Endothelial cell of umbilical vein (primary cell): ENCODE data around the gene SLC4A2. TPM values are rescaled to one million over a fixed set of nuclear protein-coding genes. Genes with fewer than 3 reads are reported as not detected.

ENCODE experiments used
- BruUV-seq: library from RNA; stranded (reverse); fragments of 400-500 nt; replicated peaks from 2 replicates; lab custom pipeline; 2021; lab: Mats Ljungman, UMichigan
- CTCF ChIA-PET: fragments of 300-600, 350-600 bp; sonication (Branson Sonifier 250); formaldehyde crosslinking; loops from one replicate; lab custom pipeline; 2021; ENCODE audit warnings: antibody characterized with exemption, inconsistent platforms; lab: Charles Lee
- POLR2A ChIA-PET: fragments of 300-600, 350-600 bp; sonication (Branson Sonifier 250); formaldehyde crosslinking; loops from one replicate; lab custom pipeline; 2021; ENCODE audit warnings: antibody characterized with exemption, inconsistent platforms; lab: Charles Lee
- DNase-seq: peaks from one replicate; pipeline ENCODE4 v3.0.0-alpha.2; 2011; ENCODE audit warnings: low read depth, low spot score
- FAIRE-seq: peaks from 2 replicates; lab custom pipeline; 2011; peaks lifted over from hg19 to GRCh38; lab: Jason Lieb, UNC
- H2AFZ ChIP-seq: 2 replicates; pipeline ENCODE4 v1.6.0; 2012; ENCODE audit warnings: low read depth, low read length, control low read depth, inconsistent platforms
- H3K27ac ChIP-seq: 2 replicates; pipeline ENCODE4 v1.5.1; 2011; ENCODE audit warnings: low read depth, mild to moderate bottlenecking, control low read depth, low read length, moderate library complexity; ENCODE audit not compliant: insufficient read depth
- H3K27me3 ChIP-seq, 2 experiments: 2 replicates each; pipeline versions ENCODE4 v1.6.0 to v1.6.1; 2011; ENCODE audit warnings: low read length in 2 of 2, mixed read lengths in 1 of 2; ENCODE audit not compliant: control insufficient read depth in 2 of 2, insufficient read depth in 2 of 2
- H3K36me3 ChIP-seq, 2 experiments: 2 replicates in 1 of 2; 3 replicates in 1 of 2; pipeline ENCODE4 v1.5.1; 2011; ENCODE audit warnings: low read length in 2 of 2, mild to moderate bottlenecking in 1 of 2, moderate library complexity in 1 of 2; ENCODE audit not compliant: control insufficient read depth in 2 of 2, insufficient read depth in 2 of 2; ENCODE audit errors: extremely low read depth in 1 of 2
- H3K4me1 ChIP-seq: 3 replicates; pipeline ENCODE4 v1.5.1; 2011; ENCODE audit warnings: mild to moderate bottlenecking, low read length; ENCODE audit not compliant: control insufficient read depth, insufficient read depth; ENCODE audit errors: extremely low read depth
- H3K4me2 ChIP-seq: 2 replicates; pipeline ENCODE4 v1.6.1; 2011; ENCODE audit warnings: low read length, control low read depth, mixed read lengths; ENCODE audit not compliant: insufficient read depth
- H3K4me3 ChIP-seq, 3 experiments: fragments of 200-600 bp in 1 of 3; sonication (generic), shearing (Covaris generic) in 1 of 3; replicated peaks in 1 of 3; 2 replicates each; pipeline ENCODE4 v1.5.1; 2011 to 2016; ENCODE audit warnings: control low read depth in 3 of 3, low read length in 3 of 3, mild to moderate bottlenecking in 2 of 3, inconsistent platforms in 1 of 3, low read depth in 1 of 3, moderate library complexity in 1 of 3; ENCODE audit not compliant: insufficient read depth in 1 of 3
- H3K79me2 ChIP-seq: 2 replicates; pipeline ENCODE4 v1.6.0; 2012; ENCODE audit warnings: low read length, inconsistent platforms; ENCODE audit not compliant: control insufficient read depth, insufficient read depth
- H3K9ac ChIP-seq: replicated peaks from 2 replicates; pipeline ENCODE3; 2011; ENCODE audit warnings: low read length, control low read depth; ENCODE audit not compliant: insufficient read depth; ENCODE audit errors: extremely low read depth
- H3K9me1 ChIP-seq: replicated peaks from 3 replicates; pipeline ENCODE4 v1.6.0; 2011; ENCODE audit warnings: mild to moderate bottlenecking, low read length; ENCODE audit not compliant: control insufficient read depth, insufficient read depth; ENCODE audit errors: extremely low read depth
- H3K9me3 ChIP-seq: replicated peaks from 2 replicates; pipeline ENCODE4 v1.5.1; 2012; ENCODE audit warnings: low read length, inconsistent platforms; ENCODE audit not compliant: control insufficient read depth, insufficient read depth
- H4K20me1 ChIP-seq: replicated peaks from 2 replicates; pipeline ENCODE3; 2011; ENCODE audit warnings: mild to moderate bottlenecking, low read length; ENCODE audit not compliant: control insufficient read depth, insufficient read depth; ENCODE audit errors: extremely low read depth
- EZH2 ChIP-seq: IDR thresholded peaks from 2 replicates; pipeline ENCODE4 v1.6.1; 2012; ENCODE audit warnings: borderline replicate concordance, low read depth, mild to moderate bottlenecking, moderate library complexity, low read length, inconsistent platforms; ENCODE audit not compliant: severe bottlenecking
- FOS ChIP-seq: IDR thresholded peaks from 2 replicates; pipeline ENCODE4 v1.6.1; 2011; ENCODE audit warnings: mild to moderate bottlenecking, low read length, moderate library complexity, borderline replicate concordance; ENCODE audit not compliant: insufficient read depth
- GATA2 ChIP-seq: IDR thresholded peaks from 2 replicates; pipeline ENCODE4 v1.7.0; 2011; ENCODE audit warnings: low read depth, mild to moderate bottlenecking, moderate library complexity, mixed read lengths, low read length; ENCODE audit not compliant: insufficient read length, insufficient read depth
- JUN ChIP-seq: IDR thresholded peaks from 2 replicates; pipeline ENCODE4 v1.6.1; 2011; ENCODE audit warnings: borderline replicate concordance, low read depth; ENCODE audit not compliant: insufficient read length, insufficient read depth
- MYC ChIP-seq: IDR thresholded peaks from one replicate; pipeline ENCODE4 v1.6.1; 2011; ENCODE audit warnings: mild to moderate bottlenecking, low read depth, low read length
- POLR2A ChIP-seq: IDR thresholded peaks from 2 replicates; pipeline ENCODE4 v1.6.1; 2012; ENCODE audit warnings: low read depth, mild to moderate bottlenecking, control low read depth, low read length
- POLR2AphosphoS5 ChIP-seq: IDR thresholded peaks from 2 replicates; pipeline ENCODE4 v1.6.1; 2012; ENCODE audit warnings: low read depth, mild to moderate bottlenecking, control low read depth, low read length, moderate library complexity; ENCODE audit not compliant: insufficient read depth
- dilution Hi-C: fragments of 300-500 bp; cut with MboI; formaldehyde crosslinking; loops from one replicate; pipeline ENCODE4 v1.15.0; 2019; ENCODE audit warnings: low sequenced_read_pairs; ENCODE audit not compliant: extremely low pct_ligation_motif_present
- intact Hi-C: fragments of 100-400 bp; cut with micrococcal nuclease; formaldehyde crosslinking; loops from one replicate; pipeline ENCODE4 v1.10.0; 2022
- polyA plus RNA-seq, 4 experiments: library from polyadenylated mRNA; depleted of rRNA in 3 of 4; stranded (reverse) in 3 of 4; unstranded in 1 of 4; fragments of >200 nt; gene quantifications; 2 replicates each; pipeline versions ENCODE4 v1.2.1 to v1.2.3, GENCODE V29; 2011 to 2012; ENCODE audit warnings: missing spikeins in 1 of 4
- total RNA-seq: library from RNA; stranded (reverse); gene quantifications from 2 replicates; pipeline ENCODE4 v1.2.3, GENCODE V29; 2021
- TF ChIP-seq, protein P1 (sequence below): IDR thresholded peaks from 2 replicates; pipeline ENCODE4 v1.6.1; 2011; ENCODE audit not compliant: insufficient read depth, insufficient read length
- TF ChIP-seq, protein P2 (sequence below), 2 donors: IDR thresholded peaks; 1 replicate in 1 of 2; 2 replicates in 1 of 2; pipeline ENCODE4 v1.5.1; 2011; ENCODE audit warnings: low read length in 2 of 2, mild to moderate bottlenecking in 2 of 2, moderate library complexity in 2 of 2, control low read depth in 1 of 2, inconsistent platforms in 1 of 2, low read depth in 1 of 2; ENCODE audit not compliant: insufficient read depth in 1 of 2; ENCODE audit errors: extremely low read depth in 1 of 2

The SLC4A2 gene
- total and polyA plus RNA-seq, 2 donors (not counting 3 experiments of a cell fraction or from before 2014, with no cell fraction given), result 108 to 172 TPM

DNA sequence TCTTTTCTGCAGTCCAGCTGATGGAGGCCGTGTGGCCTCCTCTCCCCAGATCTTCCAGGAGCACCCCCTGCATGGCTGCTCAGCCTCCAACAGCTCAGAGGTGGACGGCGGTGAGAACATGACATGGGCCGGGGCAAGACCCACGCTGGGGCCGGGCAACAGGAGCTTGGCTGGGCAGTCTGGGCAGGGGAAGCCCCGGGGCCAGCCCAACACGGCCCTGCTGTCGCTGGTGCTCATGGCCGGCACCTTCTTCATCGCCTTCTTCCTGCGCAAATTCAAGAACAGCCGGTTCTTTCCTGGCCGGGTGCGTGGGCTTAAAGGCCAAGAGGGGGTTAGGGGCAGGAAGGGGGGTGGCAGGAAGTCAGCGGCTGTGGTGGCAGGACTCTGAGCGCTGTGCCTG is 14.6 kb downstream of the SLC4A2 start:
- TF ChIP-seq, protein P1, sequence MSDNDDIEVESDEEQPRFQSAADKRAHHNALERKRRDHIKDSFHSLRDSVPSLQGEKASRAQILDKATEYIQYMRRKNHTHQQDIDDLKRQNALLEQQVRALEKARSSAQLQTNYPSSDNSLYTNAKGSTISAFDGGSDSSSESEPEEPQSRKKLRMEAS, result no peak
- no peak for TF ChIP-seq EZH2
- no peak for TF ChIP-seq JUN
- TF ChIP-seq POLR2A, result no peak
- no peak for TF ChIP-seq MYC
- TF ChIP-seq, protein P2, sequence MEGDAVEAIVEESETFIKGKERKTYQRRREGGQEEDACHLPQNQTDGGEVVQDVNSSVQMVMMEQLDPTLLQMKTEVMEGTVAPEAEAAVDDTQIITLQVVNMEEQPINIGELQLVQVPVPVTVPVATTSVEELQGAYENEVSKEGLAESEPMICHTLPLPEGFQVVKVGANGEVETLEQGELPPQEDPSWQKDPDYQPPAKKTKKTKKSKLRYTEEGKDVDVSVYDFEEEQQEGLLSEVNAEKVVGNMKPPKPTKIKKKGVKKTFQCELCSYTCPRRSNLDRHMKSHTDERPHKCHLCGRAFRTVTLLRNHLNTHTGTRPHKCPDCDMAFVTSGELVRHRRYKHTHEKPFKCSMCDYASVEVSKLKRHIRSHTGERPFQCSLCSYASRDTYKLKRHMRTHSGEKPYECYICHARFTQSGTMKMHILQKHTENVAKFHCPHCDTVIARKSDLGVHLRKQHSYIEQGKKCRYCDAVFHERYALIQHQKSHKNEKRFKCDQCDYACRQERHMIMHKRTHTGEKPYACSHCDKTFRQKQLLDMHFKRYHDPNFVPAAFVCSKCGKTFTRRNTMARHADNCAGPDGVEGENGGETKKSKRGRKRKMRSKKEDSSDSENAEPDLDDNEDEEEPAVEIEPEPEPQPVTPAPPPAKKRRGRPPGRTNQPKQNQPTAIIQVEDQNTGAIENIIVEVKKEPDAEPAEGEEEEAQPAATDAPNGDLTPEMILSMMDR (IDR thresholded peaks at IDR 0.05; ENCODE audit: extremely low read depth in 1 of 2, insufficient read depth in 1 of 2, low read depth in 1 of 2, low read length in 2 of 2), result no peak
- TF ChIP-seq POLR2AphosphoS5, result no peak
- no peak for TF ChIP-seq GATA2
- no peak for TF ChIP-seq FOS
- H3K9me3 ChIP-seq, result no peaks in the 10 kb centered on the region
- intact Hi-C loops, result no loop called here
- no peak overlapping the region for H3K4me3 ChIP-seq
- DNase-seq, result no peak
- H3K9ac ChIP-seq, result no peak overlapping the region
- dilution Hi-C loops, result no loop called here
- H4K20me1 ChIP-seq, result no peaks in the 10 kb centered on the region
- H2AFZ ChIP-seq, result no peak overlapping the region
- peaks cover 9 to 55% of the 10 kb centered on the region in 2 experiments for H3K36me3 ChIP-seq
- H3K4me1 ChIP-seq, result no peaks in the 10 kb centered on the region
- FAIRE-seq, result no peak
- H3K79me2 ChIP-seq, result peaks cover 3% of the 10 kb centered on the region
- no peak overlapping the region for H3K27ac ChIP-seq
- no peak overlapping the region for H3K4me2 ChIP-seq
- CTCF ChIA-PET, result interaction anchor here (1.0 to 1.2 kb wide), 2 partner anchors 61 to 111 kb away, joined by 3 to 4 read pairs; no protein-coding TSS in a partner anchor
- POLR2A ChIA-PET, result no interaction called here
- H3K27me3 ChIP-seq, result no peaks in the 10 kb centered on the region
- no TSS peak for BruUV-seq
- no peaks in the 10 kb centered on the region for H3K9me1 ChIP-seq
